Upper lobe of left lung (tissue), 4 donors: ENCODE results near the gene MARS1.

Experiments used
- CTCF ChIP-seq, 6 experiments: fragments of 450-650 bp in 4 of 6; fragments of 200-600 bp in 2 of 6; sonication (generic) in 2 of 6; IDR thresholded peaks; one replicate each; pipeline ENCODE4 v1.5.1; 2016 to 2019; ENCODE audit warnings: antibody characterized with exemption in 6 of 6
- EP300 ChIP-seq, 4 donors: sonication (generic); formaldehyde crosslinking; IDR thresholded peaks; one replicate each; pipeline ENCODE4 v1.5.1; 2017; ENCODE audit warnings: antibody characterized with exemption in 4 of 4, control low read depth in 2 of 4
- POLR2A ChIP-seq, 4 donors: fragments of 450-650 bp; IDR thresholded peaks; one replicate each; pipeline ENCODE4 v1.5.1; 2016 to 2017; ENCODE audit warnings: antibody characterized with exemption in 4 of 4, mild to moderate bottlenecking in 2 of 4
- POLR2AphosphoS5 ChIP-seq, 2 donors: sonication (generic); formaldehyde crosslinking; IDR thresholded peaks; one replicate each; pipeline ENCODE4 v1.5.1; 2017; ENCODE audit warnings: antibody characterized with exemption in 2 of 2

- TF ChIP-seq POLR2A (IDR thresholded peaks at IDR 0.05) (no peak), CTCF (IDR thresholded peaks at IDR 0.05) (no peak), POLR2AphosphoS5 (IDR thresholded peaks at IDR 0.05) (no peak), EP300 (IDR thresholded peaks at IDR 0.05) (no peak)
Observed at GRCh38 chr12:57534991-57535543, 47.2 kb downstream of the MARS1 start.
